DOHH2 (cell line): ENCODE measurements around the gene CAPN15.

Experiments used
- CTCF ChIP-seq: fragments of 200-600 bp; sonication (generic); IDR thresholded peaks from one replicate; pipeline ENCODE4 v1.5.1; 2014; ENCODE audit warnings: antibody characterized with exemption, mild to moderate bottlenecking, low read depth, low read length; ENCODE audit not compliant: poor library complexity, severe bottlenecking
- EZH2phosphoT487 ChIP-seq: fragments of 200-600 bp; sonication (generic); IDR thresholded peaks from 2 replicates; pipeline ENCODE4 v1.6.1; 2017; ENCODE audit warnings: borderline replicate concordance, mild to moderate bottlenecking, antibody characterized with exemption, low read length, moderate library complexity, mixed read lengths

GRCh38 chr16:525520-526180 is 1.9 kb upstream of the CAPN15 start:
- TF ChIP-seq CTCF (no peak), EZH2phosphoT487 (no peak)
